HG03457 (cell line): Measurements from ENCODE around the gene MAMDC4.
A peak's percentile ranks its signal among the peaks of the same experiment; 100 is the strongest.

Experiments used
- ATAC-seq: cut with Tn5 transposase; IDR thresholded peaks from one replicate; pipeline ENCODE4 v1.9.1; 2021; ENCODE audit warnings: moderate number of reproducible peaks; ENCODE audit not compliant: unreplicated experiment

The MAMDC4 gene

DNA sequence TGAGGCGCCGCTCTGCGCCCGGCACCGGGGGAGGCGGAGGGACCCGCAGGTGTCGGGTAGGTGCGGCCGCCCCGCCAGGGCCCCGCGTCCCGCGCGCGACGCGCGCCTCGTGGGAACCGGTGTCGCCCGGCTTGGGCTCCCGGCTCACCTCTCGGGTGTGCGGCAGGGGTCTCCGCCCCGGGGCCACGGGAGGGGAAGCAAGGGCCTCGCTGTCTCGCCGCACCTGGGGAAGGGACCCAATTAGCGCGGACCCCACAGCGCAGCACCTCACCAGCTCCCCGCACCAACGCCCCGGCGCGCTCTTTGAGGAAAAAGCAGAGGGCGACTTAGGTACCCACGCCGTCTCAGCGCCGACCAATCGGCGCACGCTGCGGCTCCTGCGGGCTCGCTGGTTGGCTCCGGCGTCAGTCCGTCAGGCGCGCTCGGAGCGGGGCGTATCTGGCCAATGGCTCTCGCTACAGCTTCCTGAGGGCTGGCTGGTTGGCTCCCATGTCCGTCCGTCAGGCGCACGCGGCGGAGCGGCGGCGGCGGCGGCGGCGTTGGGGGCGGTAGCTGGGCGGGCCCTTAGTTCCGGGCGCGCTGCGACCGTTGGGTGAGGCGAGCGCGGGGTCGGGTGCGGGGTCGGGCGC, 33.9 kb downstream of the MAMDC4 start, which contains the start of gene TRAF2:
TSS of gene TRAF2 (plus strand) at position 567 of the 629 bp plus-strand sequence. CDS start 12,225 bp downstream, outside the sequence.
- peak; percentile 73 for ATAC-seq

DNA sequence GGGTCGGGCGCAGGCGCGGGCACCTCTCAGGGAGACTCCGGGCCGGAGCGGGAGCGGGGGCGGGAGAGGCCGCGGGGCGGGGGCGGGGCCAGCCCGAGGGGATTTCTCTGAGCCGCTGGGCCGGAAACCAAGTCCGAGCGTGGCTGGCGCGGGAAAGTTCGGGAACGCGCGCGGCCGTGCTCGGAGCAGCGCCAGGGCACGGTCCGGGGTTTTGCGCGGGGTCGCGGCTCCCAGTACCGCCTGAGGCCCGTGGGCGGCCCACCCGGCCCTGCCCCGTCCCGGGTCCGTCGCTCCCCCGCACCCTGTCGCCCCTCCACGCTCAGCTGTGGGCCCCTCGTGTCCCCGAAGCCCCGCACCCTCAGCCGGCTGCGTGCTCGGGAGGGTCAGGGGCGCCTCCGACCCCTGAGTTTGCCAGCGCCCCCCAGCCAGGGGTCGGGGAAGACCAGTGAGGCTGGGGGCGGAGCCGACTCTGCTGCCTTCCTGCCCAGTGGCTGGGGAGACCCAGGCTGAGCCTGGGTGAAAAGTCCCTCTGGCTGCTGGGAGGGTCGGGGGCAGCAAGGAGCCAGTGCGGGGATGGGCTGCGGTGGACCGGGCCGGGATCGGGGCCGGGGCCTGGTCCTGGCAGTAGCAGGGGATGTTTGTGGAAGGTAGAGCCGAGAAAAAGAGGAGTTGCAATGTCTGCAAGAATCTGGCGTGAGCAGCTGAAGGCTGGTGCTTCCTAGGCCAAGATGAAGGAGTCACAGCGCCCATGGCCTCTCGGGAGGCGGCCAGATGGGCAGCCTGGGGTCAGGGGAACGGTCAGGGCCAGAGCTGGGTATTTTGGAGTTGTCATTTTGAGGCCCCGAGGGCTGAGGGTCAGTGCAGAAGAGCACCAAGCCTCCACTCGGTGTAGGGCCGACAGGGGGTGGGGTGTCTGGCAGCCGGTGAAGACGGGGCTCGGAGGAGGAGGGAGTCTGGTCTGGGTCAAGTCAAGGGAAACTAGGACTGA, 34.8 kb downstream of the MAMDC4 start:
- peak; percentile 17 for ATAC-seq

DNA sequence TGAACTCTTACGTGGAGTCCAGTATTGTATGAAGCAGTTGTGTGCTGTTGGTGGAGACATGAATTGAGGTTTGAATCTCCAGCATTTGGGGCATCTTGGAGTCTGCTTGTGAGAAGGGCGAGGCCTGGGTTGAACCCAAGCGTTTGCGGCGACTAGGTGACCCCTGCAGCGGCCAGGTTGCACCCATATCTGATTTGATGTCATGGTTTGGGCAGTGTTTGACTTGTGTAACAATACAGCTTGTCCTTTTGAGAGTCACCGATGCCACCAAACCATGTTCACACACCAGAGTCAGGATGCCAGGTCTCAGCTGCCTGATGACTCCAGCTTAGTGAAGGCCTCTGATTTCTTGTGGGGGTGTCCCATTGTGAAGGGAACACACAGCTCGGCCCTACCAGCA, 36.3 kb downstream of the MAMDC4 start:
- ATAC-seq, result no peak

DNA sequence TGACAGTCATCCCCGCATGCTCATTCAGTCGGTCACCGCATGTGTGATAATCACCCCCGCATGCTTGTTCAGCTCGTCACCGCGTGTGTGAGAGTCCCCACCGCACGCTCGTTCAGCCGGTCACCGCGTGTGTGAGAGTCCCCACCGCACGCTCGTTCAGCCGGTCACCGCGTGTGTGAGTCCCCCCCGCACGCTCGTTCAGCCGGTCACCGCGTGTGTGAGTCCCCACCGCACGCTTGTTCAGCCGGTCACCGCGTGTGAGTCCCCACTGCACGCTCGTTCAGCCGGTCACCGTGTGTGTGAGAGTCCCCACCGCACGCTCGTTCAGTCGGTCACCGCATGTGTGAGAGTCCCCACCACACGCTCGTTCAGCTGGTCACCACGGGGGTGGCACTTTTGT, 37.7 kb downstream of the MAMDC4 start:
- no peak for ATAC-seq

DNA sequence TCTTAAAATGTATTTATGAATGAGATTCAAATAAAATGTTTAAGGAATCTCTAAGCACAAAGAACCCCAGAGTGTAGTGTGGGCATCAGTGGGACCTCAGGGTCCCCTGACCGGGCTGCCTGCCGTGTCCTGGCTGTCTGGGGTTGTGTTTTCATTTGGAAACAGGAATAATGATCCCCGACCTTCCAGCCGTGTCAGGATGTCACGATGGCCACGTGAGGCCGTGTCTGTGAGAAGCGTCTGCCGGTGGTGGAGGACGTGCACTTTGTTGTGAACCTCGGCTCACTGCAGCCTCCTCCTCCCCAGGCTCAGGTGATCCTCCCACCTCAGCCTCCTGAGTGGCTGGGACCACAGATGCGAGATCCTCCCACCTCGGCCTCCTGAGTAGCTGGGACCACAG, 38.5 kb downstream of the MAMDC4 start:
- ATAC-seq, result no peak

DNA sequence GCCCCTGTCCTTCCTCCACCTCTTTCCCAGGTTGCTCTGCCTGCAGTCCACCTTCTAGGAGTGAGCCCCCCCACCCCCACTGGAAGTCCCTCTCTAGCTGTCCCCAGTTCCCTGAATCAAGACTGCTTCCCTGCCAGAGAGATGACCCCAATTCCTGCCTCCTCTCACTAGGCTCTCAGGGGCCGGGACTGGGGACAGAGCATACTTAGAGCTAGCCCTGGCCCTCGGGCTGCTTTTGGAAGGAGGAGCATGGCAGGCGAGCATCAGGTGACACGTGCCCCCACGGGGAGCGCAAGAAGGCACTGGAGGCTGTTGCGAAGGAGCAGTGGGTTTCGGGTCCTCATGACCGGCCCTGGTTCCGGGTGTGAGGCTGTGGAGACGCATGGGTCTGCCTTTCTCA, 43.9 kb downstream of the MAMDC4 start:
- no peak for ATAC-seq

DNA sequence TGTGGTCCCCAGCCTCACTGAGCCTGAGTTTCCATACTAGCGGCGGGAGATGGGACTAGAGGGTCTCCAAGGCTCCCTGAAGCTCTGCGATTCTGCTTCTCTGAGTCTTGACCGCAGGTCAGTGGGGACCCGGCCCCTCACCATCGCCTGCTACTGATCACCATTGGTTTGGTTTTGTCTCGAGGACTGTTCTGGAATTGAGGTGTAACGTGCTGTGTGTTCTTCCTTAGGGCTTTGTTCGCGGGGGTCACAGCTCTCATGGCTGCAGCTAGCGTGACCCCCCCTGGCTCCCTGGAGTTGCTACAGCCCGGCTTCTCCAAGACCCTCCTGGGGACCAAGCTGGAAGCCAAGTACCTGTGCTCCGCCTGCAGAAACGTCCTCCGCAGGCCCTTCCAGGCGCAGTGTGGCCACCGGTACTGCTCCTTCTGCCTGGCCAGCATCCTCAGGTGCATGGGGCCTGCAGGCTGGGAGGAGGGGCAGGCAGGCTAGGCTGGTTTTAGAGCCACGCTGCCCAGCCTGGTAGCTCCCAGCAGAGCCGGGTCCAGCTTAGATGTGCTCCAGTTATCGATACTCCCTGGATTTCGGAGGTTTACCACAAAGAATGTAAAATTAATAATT, 46.4 kb downstream of the MAMDC4 start:
- ATAC-seq, result no peak

DNA sequence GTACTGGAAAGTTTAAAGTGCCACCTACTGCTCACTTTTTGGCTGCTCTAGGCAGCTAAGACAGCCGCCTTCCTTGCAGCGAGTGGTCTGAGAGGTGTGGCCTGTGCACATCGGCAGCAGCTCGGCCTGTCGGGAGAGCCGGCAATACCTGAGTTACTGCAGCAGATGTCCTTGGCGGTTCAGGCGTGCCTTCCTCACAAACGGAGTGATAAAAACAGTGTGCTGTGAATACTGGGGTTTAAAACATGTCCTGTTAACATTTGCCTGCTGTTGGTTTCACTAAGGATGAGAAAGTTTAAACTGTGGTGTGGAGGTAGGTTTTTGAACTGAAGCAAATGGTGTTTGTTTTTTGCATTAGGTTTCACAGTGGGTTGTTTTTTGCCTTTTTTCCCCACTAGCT, 47.0 kb downstream of the MAMDC4 start:
- no peak for ATAC-seq

DNA sequence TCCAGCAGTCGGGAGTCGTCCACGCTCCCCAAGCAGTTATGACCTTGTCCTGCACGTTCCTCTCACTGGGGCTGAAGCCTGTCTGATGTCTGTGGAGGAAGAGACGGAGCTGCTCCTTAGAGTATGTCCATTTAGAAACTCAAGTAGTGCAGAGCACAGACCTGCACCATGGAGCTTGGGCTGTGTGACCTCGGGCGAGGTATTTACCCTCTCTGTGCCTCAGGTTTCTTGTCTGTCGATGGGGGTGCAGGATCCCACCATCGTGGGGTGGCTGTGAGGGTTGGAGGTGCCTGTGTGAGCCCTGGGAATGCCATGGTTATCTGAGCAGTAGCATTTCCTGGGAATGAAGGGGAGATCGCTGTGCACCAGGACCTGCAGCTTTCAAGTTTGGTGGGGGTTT, 48.4 kb downstream of the MAMDC4 start:
- no peak for ATAC-seq

DNA sequence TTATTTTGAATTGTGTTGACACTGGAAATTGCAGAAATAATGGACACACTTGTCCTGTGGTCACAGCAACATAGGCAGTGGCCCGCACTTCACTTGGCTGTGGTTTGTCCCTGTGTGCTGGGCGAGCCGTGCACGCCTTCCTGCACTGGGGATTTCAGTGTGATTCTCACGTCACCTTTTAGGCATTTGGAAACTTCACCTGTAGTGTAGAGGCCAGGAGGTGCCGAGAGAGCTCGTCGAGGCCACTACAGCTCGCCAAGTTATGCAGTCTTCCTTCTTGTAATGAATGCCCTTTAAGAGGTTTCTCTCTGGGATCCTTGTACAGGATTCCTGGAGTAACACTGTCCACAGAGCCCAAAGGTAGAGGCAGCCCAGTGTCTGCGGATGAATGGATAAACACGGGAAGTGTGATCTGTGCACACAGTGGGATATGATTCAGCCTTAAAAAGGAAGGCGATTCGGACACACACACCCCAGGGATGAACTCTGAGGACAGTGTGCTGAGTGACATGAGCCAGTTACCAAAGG, 48.9 kb downstream of the MAMDC4 start:
- no peak for ATAC-seq

DNA sequence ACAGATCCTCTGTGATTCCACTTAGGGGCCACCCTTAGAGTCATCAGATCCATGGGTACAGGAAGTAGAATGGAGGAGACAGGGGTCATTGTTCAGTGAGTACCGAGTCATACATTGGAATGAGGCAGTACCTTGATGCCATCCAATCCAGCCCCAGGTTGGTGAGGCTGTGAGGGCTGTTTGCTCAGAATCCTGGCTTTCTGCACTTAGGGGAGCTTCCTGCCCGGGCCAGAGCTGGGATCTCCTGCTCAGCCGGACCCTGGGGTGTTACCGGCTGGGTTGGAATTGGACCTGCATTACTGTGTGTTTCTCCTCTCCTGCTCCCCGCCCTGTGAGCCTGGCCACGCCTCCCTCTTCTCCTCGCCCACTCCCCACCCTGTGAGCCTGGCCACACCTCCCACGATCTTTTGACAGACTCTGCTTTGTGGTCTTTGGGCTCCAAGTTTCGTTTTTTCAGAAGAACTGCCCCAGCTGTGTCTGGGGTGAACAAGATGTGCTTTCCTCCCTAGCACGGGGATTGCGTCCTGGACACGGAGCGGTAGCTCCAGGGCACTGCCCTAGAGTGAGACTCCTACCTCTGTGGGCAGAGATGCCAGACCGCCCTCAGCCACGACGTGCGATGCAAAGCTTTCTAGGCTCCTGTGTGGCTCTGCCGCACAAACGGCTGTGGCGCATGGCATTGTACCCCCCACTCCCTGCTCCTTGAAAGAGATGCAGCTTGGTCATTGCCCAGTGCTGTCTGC, 49.5 kb downstream of the MAMDC4 start:
- no peak for ATAC-seq

DNA sequence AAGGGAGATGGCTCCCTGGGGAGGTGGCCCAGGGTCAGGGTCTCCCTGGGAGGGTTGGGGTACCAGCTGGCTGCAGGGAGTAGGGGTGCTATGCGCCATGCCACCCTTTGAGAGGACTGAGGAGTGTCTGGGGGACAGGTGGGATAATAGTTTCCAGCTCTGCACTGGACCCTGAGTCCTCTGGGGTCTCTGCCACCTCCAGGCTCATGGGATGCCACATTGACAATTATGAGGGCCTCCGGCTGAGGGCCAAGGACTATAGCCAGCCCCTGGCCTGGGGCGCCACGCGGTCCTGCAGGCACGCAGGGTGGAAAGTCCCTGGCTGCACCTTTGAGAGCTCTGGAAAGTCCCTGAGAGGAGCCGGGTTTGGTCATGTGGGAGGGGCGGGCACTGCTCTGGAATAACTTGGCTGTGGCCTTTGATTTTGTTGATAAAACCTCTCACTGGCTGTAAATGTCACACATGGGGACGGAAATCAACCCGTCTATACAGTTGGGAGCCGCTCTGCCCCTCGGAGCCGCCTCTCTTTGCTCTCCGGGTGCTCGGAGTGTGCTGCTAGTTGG, 50.2 kb downstream of the MAMDC4 start:
- ATAC-seq, result no peak

DNA sequence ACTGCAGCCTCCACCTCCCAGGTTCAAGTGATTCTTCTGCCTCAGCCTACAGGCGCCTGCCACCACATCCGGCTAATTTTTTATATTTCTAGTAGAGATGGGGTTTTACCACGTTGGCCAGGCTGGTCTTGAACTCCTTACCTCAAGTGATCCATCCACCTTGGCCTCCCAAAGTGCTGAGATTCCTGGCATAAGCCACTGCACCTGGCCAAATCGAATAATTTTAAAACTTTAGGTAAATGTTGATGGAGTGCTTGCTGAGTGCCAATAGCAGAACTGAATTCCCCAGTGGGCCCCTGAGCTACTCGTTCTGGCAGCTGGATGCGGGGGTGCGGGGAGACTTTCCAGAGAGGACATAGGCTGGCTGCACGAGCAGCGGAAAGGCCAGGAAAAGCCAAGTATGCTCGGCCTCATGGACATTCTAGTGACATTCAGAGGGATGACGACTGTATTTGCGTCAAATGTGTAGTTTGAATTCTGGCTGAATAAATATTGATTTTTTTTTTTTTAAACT, 51.0 kb downstream of the MAMDC4 start:
- ATAC-seq, result no peak

DNA sequence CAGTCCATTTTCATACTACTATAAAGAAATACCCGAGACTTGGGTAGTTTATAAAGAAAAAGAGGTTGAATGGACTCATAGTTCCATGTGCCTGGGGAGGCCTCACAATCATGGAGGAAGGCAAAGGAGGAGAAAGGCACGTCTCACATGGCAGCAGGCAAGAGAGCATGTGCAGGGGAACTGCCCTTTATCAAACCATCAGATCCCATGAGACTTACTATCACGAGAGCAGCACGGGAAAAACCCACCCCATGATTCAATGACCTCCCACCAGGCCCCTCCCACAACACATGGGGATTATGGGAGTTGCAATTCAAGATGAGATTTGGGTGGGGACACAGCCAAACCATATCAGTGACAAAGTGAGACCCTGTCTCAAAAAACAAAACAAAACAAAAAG, 54.1 kb downstream of the MAMDC4 start:
- no peak for ATAC-seq

DNA sequence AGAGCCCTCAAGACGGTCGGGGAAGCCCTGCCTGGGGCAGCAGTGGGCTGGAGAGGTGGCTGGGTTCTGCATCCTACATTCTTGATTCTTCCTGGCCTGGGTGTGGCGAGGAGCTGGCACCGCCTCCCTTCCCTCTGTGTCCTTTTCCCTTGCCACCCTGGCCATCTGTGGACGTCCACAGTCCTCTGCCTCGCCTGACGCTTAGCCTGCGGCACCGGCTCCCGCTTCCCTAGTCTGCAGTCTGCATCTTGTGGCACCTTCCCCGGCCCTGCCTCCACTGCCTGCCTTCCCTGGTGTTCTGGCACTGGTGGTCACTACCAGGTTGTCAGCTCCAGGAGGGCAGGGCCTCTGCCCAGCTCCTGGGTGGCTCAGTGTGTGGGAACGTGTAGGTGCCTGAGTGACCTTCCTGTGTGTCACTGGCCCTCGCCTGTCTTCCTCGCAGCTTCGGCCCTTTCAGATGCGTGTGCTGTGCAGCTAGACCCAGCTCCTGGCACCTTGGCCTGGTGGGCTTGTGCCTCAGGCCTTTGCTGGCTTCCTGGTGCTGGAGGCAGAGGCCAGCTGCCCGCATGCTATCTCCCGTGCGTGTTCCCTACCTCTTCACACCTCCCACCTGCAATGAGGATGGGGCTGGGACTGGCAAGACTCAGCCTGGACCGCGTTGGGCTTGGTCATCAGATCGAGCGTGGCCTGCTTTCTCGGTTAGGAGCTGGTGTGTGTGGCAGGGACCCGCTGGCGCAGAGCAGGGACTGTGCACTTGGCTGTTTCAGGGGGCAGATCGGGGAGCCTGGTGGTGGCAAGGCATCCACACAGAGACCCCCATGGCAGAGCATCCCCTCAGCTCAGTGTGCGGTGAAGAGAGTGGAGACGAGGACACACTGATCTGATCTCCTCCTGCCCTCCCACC, 55.1 kb downstream of the MAMDC4 start:
- ATAC-seq, result no peak
